ENCODE results near the gene B3GNT2.
"Not testable (repeated sequence)": the region's sequence is repeated elsewhere in the genome, so short reads cannot be mapped to it uniquely, and the experiment has no call there.

Gene B3GNT2

GRCh38 chr2:62195421-62196277 is at the start of gene B3GNT2:
Gene B3GNT2, plus strand, starts transcription at chr2:62196115. Its CDS starts 26,106 bp downstream, at chr2:62222221.
- DNase-seq: peak; percentile 76

DNA sequence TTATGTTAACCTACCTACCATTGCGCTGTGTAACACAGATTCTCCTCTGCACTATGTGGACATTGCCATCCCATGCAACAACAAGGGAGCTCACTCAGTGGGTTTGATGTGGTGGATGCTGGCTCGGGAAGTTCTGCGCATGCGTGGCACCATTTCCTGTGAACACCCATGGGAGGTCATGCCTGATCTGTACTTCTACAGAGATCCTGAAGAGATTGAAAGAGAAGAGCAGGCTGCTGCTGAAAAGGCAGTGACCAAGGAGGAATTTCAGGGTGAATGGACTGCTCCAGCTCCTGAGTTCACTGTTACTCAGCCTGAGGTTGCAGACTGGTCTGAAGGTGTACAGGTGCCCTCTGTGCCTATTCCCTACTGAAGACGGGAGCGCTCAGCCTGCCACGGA is 49.1 kb upstream of the B3GNT2 start:
- peak; percentile 10 for DNase-seq

DNA sequence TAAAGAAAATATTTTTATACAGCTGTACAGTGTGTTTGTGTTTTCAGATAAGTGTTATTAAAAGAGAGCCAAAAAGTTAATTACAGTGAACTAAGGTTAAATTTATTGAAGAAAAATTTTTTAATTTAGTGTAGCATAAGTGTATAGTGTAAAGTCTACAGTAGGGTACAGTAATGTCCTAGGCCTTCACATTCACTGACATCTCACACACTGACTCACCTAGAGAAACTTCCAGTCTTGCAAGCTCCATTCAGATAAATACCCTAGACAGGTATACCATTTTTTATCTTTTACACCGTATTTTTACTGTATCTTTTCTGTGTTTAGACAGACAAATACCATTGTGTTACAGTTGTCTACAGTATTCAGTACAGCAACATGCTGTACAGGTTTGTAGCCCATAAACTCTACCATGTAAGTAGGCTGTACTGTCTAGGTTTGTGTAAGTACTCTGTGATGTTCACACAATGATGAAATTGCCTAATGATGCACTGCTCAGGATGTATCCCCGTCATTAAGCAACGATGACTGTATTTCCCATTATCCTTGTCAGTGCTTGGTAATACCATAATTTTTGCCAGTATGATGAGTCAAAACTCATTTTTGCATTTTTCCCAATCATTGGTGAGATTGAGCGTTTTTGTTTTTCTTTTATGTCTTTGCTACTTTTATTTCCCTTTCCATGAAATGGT is 48.2 kb upstream of the B3GNT2 start:
- DNase-seq: no peak

GRCh38 chr2:62149708-62150107 is 46.2 kb upstream of the B3GNT2 start:
- no peak for DNase-seq

GRCh38 chr2:62150597-62151305 is 45.2 kb upstream of the B3GNT2 start:
- no peak for DNase-seq

DNA sequence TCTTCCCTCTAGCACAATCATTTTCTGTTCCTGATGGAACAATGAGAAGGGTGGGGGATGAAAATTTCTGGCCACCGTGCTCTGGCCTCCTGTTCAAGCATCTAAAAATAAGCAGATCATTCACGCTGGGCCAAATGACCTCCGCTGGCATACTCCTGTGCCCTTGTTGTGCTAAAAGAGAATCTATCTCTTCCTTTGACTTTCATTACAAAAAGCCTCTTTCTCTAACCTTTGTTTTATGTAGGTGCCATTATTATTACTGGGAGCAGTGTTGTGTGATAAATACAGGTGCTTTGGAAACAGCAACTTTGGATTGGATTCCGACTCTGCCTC is 44.6 kb upstream of the B3GNT2 start:
- DNase-seq: no peak

DNA sequence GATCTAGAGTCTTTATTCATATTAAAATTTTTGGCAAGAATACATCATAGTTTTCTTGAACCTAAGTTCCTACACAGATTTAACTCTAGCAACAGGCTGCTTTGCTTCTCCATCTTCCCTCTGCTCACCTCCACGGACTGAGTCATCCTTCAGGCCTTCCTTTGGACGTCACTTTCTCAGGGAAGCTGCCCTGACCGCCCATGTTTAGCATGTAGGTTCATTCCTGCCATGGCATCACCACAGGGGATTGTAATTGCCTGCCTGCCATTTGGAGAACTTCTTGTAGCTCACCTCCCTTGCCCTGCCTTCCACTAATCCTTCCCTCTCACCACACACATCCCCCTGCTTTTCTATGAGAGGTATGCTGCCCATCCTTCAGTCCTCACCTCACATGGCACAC is 43.9 kb upstream of the B3GNT2 start:
- DNase-seq: no peak

DNA sequence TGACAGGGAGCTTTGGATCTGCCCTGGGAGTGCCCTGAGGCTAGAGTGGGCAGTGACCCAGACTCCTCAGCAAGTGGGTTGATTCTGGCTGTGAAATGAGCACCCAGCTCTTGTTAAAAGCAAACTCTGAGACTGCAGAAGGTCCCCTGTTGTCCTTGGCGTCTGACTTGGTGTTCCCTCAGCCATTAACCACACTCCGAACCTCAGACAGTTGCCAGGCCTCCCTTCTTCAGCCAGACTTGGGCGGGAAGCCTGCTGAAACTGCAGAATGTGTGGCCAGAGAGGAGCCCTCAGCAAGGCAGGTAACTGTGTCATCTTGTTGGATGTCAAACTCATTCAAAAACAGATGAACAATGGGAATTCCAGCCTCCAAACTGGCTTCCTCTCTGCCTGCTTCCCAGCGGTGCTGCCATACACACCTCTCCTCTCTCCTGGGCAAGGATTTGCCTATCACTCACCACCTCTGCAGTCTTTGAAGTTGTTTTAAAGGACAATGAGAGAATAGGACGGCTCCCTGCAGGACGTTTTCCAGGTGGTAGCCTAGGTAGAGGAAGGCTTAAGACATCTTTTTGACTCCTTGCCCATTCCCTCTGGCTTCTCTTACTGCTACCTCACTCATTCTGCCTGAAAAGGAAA is 38.9 kb upstream of the B3GNT2 start:
- DNase-seq: no peak

DNA sequence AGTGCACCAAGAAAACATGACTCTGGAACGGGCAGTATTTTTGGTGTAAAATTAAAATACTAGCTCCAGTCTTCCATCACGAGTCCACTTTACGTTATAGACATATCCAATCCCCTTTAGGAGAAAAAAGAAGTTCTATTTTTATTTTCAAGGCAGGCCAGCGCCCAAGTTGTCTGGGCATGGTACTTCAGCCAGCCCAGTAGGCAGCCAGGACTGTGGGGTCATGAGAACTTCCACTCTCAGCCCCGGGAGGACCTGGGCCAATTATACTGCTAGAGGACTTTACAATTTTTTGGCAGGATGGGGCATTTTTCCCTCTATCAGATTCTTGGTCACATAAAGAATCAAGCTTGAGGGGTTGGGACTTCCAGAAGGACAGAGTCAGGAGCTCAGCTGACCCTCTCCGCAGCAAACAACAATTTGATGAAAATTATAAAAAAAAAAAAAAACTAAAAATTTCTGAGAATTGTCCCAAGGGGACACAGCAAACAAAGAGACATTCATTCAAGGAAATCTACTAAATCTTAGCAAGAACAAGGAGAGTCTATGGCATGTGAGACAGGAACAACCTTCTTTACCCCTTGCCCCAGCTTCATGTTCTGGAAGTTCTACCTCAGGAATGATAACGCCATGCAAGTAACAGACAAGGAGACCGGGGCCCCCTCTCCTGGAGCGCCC is 37.3 kb upstream of the B3GNT2 start:
- no peak for DNase-seq

DNA sequence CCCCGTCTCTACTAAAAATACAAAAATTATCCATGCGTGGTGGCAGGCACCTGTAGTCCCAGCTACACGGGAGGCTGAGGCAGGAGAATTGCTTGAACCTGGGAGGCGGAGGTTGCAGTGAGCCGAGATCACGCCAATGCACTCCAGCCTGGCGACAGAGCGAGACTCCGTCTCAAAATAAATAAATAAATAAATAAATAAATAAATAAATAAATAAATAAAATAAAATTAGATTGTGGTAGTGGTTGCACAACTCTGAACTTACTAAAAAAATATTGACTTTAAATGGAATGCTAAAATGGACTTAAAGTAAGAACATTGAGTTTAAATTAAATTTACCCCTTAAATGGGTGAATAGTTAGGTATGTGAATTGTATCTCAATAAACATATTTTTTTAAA is 35.2 kb upstream of the B3GNT2 start:
- DNase-seq: not testable (repeated sequence)

- no peak for DNase-seq
These were observed 32.6 kb upstream of the B3GNT2 start for GRCh38 chr2:62163106-62163831.

GRCh38 chr2:62163834-62164233 is 32.1 kb upstream of the B3GNT2 start:
- no peak for DNase-seq

DNA sequence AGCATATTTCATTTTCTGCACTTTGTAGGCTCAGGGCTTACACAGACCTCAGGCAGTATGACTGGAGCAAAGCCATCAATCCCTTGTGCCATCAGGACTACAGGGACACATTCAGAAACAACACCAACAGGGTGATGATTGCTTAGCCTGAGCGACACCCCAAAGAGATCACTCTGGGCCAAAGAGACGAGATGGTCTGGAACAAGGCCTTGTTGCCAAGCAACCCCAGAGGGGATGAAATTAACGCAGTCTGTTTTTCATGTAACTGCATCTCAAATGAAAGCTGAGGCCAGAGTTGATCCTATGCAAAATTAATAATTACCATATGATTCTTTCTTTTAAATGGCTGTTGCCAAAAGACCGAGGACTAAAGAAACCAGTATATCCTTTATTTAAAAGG is 20.2 kb upstream of the B3GNT2 start:
- no peak for DNase-seq

- no peak for DNase-seq
These were observed 19.1 kb upstream of the B3GNT2 start for GRCh38 chr2:62176801-62177200.

- no peak for DNase-seq
These were observed 18.4 kb upstream of the B3GNT2 start for GRCh38 chr2:62177392-62178049.

GRCh38 chr2:62178741-62179271 is 17.1 kb upstream of the B3GNT2 start:
- no peak for DNase-seq

DNA sequence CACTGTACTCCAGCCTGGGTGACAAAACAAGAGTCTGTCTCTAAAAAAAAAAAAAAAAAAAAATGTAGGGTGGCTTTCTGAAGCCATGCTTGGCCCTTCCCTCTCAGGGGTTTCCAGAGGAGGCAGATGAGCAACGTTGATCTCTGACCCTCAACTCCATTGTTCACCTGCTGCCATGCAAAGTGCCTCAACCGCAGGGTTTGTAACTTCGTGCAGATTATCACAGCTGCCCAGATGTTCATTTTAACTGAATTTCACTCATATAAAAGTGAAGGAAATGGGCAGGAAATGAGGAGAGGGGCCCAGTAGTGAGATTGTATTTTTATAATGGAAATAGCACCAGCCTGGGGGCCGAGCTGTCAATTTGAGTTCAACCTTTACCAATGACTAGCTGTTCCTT is 14.9 kb upstream of the B3GNT2 start:
- no peak for DNase-seq

DNA sequence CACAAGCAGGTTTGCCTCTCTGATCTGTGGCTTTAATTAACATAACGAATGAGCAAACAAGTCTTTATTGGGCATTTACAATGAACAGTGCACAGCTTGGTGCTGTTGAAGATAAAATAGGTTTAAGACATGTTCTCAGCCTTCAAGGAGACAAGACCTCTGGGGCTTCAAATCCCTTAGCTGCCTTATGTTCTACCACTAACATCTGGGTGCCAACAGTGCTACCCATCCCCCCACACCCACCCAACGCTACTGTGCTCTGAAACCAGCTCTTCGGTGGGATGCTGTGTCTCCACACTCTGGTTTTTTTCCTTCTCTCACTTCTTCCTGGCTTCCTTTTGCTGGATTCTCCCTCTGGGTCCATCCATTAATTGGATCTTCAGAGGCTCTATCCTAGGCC is 14.1 kb upstream of the B3GNT2 start:
- DNase-seq: no peak

GRCh38 chr2:62184512-62185230 is 11.2 kb upstream of the B3GNT2 start:
- no peak for DNase-seq

DNA sequence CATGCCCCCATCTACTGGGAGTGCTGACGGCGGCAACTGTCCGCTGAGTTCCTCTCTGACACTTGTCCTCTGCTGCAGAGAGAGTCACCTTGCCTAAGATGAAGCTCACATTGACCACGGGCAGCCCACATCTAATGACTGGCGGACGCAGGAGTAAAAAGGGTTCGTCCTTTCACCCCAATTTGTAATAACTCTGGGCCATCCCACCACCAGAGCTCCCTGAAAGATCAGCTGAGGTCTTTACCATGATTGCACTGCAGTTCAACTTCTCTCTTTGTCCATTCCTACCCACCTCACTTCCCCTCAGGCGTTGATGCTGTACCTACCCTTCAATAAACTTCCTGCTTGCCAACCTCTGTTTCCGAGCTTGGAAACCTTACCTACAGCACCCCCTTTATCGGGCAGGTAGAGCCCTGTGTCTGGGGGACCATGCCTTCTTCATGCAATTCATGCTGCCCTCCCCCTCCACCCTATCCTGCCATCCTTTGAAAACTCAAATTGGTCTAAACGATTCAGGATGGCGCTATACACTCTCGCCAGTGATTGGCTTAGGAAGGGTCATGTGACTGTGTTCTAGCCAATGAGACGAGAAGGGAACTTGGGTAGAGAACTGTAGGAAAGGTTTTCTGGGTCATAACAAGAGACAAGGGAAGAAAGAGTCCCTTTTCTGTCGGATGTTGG is 10.3 kb upstream of the B3GNT2 start:
- DNase-seq: no peak

Measured in CD4-positive, alpha-beta T cell treated with Interleukin-4 for 4 hours (primary cell).